ENCODE measurements around the gene TAF7L. TPM values are rescaled to one million over a fixed set of nuclear protein-coding genes. Genes with fewer than 3 reads are reported as not detected.

The TAF7L gene
- total RNA-seq (2021; ENCODE audit: unreplicated experiment) (0.22 TPM), Bru-seq, nascent RNA (percentile 26 among the genes with signal in this experiment), BruChase-seq, experiment 1, labeled RNA remaining after a 6-hour chase (percentile 42 among the genes with signal in this experiment), BruChase-seq, experiment 2, labeled RNA remaining after a 2-hour chase (percentile 33 among the genes with signal in this experiment)
- polyA plus RNA-seq (2012) = 0.03 and 0.04 TPM in 2 replicates
- long read RNA-seq = 0 reads

- intact Hi-C loops (cut with micrococcal nuclease) = no loop called here
- CTCF ChIA-PET = no interaction called here
- no peaks in the 10 kb centered on the region for H3K27me3 ChIP-seq (ENCODE audit: insufficient read depth, low read length)
- RAD21 ChIA-PET (ENCODE audit: low non-redundant PET in 1 of 2, low total read pairs in 2 of 2, uncharacterized antibody in 2 of 2, unreplicated experiment in 2 of 2) = no interaction called here
- no peaks in the 10 kb centered on the region for H3K9me3 ChIP-seq (ENCODE audit: control insufficient read depth in 1 of 2, insufficient read depth in 1 of 2, low read depth in 1 of 2, low read length in 2 of 2)
- H2AFZ ChIP-seq (ENCODE audit: low read depth, low read length, poor library complexity, severe bottlenecking) = no peak within 1 kb of the TSS
- no peak within 1 kb of the TSS for H3K4me3 ChIP-seq (replicated peaks in 1 of 2; ENCODE audit: low read depth in 1 of 2, low read length in 2 of 2)
- H3K4me2 ChIP-seq (ENCODE audit: low read length) = no peak within 1 kb of the TSS
- no peak within 1 kb of the TSS for H3K27ac ChIP-seq (ENCODE audit: low read depth, low read length)
- no peak for ATAC-seq
- H4K20me1 ChIP-seq (ENCODE audit: insufficient read depth) = no peaks in the 10 kb centered on the region
- no peak for DNase-seq (ENCODE audit: low read depth, low spot score)
- no peaks in the 10 kb centered on the region for H3K4me1 ChIP-seq (ENCODE audit: control insufficient read depth in 1 of 2, insufficient read depth in 2 of 2, low read length in 2 of 2)
- POLR2A ChIA-PET = no interaction called here
- no peak within 1 kb of the TSS for H3K9ac ChIP-seq (ENCODE audit: low read length)
- no peaks in the 10 kb centered on the region for H3K9me2 ChIP-seq (ENCODE audit: insufficient read depth)
- H3K36me3 ChIP-seq (ENCODE audit: control insufficient read depth in 1 of 2, insufficient read depth in 2 of 2, low read length in 2 of 2) = no peaks in the 10 kb centered on the region
- BruUV-seq (replicated peaks) = no TSS peak
- no peaks in the 10 kb centered on the region for H3K79me2 ChIP-seq (ENCODE audit: insufficient read depth, low read length)
- TF ChIP-seq ZNF274 (IDR thresholded peaks at IDR 0.05; ENCODE audit: low read depth, low read length) (no peak), CTCF (IDR thresholded peaks at IDR 0.05 in 2 of 3, conservative IDR thresholded peaks at IDR 0.05 in 1 of 3; ENCODE audit: borderline replicate concordance in 1 of 3, insufficient read depth in 1 of 3, low read depth in 2 of 3, low read length in 2 of 3) (no peak), ZBTB33 (IDR thresholded peaks at IDR 0.05; ENCODE audit: extremely low read depth, insufficient replicate concordance, low read length) (no peak), REST (IDR thresholded peaks at IDR 0.05; ENCODE audit: low read depth) (no peak), YY1 (IDR thresholded peaks at IDR 0.05; ENCODE audit: extremely low read depth, insufficient replicate concordance, low read depth, low read length) (no peak), TCF7L2 (IDR thresholded peaks at IDR 0.05; ENCODE audit: borderline replicate concordance, extremely low read depth, insufficient read depth, insufficient read length) (no peak), SRF (IDR thresholded peaks at IDR 0.05; ENCODE audit: low read depth) (no peak), SIN3A (IDR thresholded peaks at IDR 0.05; ENCODE audit: low read depth) (no peak), ZFX (IDR thresholded peaks at IDR 0.05) (no peak), CBX3 (IDR thresholded peaks at IDR 0.05; ENCODE audit: low read depth) (no peak), POLR2A (IDR thresholded peaks at IDR 0.05; ENCODE audit: borderline replicate concordance, extremely low read depth, insufficient read depth, insufficient read length) (no peak)
Measured at GRCh38 chrX:101290957-101291603, at the start of gene TAF7L. Gene TAF7L, minus strand, starts transcription at chrX:101291334. Its CDS starts 3,791 bp downstream, at chrX:101287543.
